Stomach (tissue), 4 donors: ENCODE data around the gene ZBTB43.

Experiments
- EP300 ChIP-seq: sonication (generic); formaldehyde crosslinking; IDR thresholded peaks from one replicate; pipeline ENCODE4 v1.6.1; 2017; ENCODE audit warnings: antibody characterized with exemption
- POLR2A ChIP-seq, 4 donors: fragments of 450-650 bp; IDR thresholded peaks; one replicate each; pipeline ENCODE4 v1.6.1; 2016; ENCODE audit warnings: antibody characterized with exemption in 4 of 4, control low read depth in 2 of 4, mild to moderate bottlenecking in 1 of 4, moderate library complexity in 1 of 4
- TF ChIP-seq, protein P1 (sequence below), 7 experiments: fragments of 450-650 bp in 4 of 7; fragments of 200-600 bp in 3 of 7; sonication (generic) in 3 of 7; IDR thresholded peaks; one replicate each; pipeline ENCODE4 v1.5.1; 2016 to 2019; ENCODE audit warnings: antibody characterized with exemption in 7 of 7, control low read depth in 2 of 7, mild to moderate bottlenecking in 1 of 7

DNA sequence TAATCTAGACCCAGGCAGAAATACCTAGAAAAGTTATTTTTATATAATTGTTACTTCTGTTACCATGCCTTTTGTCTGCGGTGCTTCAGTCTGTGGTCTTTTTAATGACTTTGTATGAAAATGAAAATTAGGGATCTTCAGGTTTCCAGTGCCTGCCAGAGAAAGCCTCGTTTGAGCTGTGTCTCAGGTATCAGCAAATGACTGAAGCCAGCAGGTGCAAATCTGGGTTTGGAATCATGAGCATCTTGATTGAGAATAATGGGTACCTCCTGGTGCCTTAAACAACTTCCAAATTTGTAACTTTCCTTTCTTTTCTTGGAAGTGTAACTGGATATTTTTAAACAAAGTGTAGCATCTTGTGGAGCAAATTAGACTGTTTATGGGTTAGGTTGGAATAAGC, 59.9 kb downstream of the ZBTB43 start:
- TF ChIP-seq, protein P1, sequence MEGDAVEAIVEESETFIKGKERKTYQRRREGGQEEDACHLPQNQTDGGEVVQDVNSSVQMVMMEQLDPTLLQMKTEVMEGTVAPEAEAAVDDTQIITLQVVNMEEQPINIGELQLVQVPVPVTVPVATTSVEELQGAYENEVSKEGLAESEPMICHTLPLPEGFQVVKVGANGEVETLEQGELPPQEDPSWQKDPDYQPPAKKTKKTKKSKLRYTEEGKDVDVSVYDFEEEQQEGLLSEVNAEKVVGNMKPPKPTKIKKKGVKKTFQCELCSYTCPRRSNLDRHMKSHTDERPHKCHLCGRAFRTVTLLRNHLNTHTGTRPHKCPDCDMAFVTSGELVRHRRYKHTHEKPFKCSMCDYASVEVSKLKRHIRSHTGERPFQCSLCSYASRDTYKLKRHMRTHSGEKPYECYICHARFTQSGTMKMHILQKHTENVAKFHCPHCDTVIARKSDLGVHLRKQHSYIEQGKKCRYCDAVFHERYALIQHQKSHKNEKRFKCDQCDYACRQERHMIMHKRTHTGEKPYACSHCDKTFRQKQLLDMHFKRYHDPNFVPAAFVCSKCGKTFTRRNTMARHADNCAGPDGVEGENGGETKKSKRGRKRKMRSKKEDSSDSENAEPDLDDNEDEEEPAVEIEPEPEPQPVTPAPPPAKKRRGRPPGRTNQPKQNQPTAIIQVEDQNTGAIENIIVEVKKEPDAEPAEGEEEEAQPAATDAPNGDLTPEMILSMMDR (IDR thresholded peaks at IDR 0.05): no peak
- TF ChIP-seq EP300: no peak
- TF ChIP-seq POLR2A (IDR thresholded peaks at IDR 0.05): no peak
